BJ (cell line): ENCODE data around the gene SLIT1. TPM values are rescaled to one million over a fixed set of nuclear protein-coding genes. Genes with fewer than 3 reads are reported as not detected.

Source experiments
- CTCF ChIA-PET: fragments of 350-600 bp; formaldehyde crosslinking; extraction: SDS; loops from one replicate; lab custom pipeline; 2021; ENCODE audit warnings: antibody characterized with exemption, inconsistent platforms; lab: Yijun Ruan, JAX
- POLR2A ChIA-PET: fragments of 300-600 bp; sonication (Branson Sonifier 250); formaldehyde crosslinking; extraction: SDS; loops from one replicate; lab custom pipeline; 2021; ENCODE audit warnings: antibody characterized with exemption; lab: Charles Lee
- DNase-seq: peaks from one replicate; pipeline ENCODE4 v3.0.0-alpha.2; 2011; ENCODE audit warnings: low read depth
- H3K27me3 ChIP-seq: 2 replicates; pipeline ENCODE4 v1.6.0; 2011; ENCODE audit warnings: low read length; ENCODE audit not compliant: control insufficient read depth, insufficient read depth
- H3K36me3 ChIP-seq: 2 replicates; pipeline ENCODE4 v1.5.1; 2011; ENCODE audit warnings: low read length; ENCODE audit not compliant: control insufficient read depth, insufficient read depth
- H3K4me3 ChIP-seq: 2 replicates; pipeline ENCODE4 v1.5.1; 2011; ENCODE audit warnings: low read depth, mild to moderate bottlenecking, control low read depth, low read length
- polyA plus RNA-seq: library from polyadenylated mRNA; depleted of rRNA; stranded (reverse); fragments of >200 nt; gene quantifications from 2 replicates; pipeline ENCODE4 v1.2.3, GENCODE V29; 2011
- TF ChIP-seq, protein P1 (sequence below): IDR thresholded peaks from 2 replicates; pipeline ENCODE4 v1.5.1; 2011; ENCODE audit warnings: low read depth, mild to moderate bottlenecking, control low read depth, inconsistent platforms, low read length, moderate library complexity; ENCODE audit not compliant: insufficient read depth

SLIT1 gene
- polyA plus RNA-seq, 1 experiment: 0.02 TPM

DNA sequence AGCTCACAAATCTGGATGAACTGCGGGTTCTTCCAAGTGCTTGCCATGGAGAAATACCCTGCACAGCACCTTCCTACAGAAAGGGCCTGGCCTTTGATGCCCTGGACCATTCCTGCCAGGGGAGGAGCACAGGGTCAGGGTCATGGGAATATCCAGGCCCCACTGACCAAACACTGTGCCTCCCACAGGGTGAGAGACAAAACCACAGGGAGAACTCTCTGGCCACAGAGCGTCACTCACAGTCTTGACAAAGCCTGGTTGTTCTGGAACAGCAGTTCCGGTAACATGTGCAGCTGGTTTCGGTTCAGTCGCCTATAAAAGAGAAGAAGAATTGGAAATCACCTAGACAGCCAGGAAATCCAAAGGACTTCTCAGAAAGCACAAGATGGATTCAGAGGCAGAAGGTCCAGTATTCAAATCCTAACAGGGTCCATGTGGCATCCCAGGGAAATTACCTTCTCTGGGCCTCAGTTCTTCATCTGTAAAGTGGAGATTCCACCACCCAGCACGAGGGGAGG lies 28.1 kb downstream of the SLIT1 start:
- POLR2A ChIA-PET: no interaction called here
- DNase-seq: no peak
- Histone ChIP-seq H3K36me3 (no peaks in the 10 kb centered on the region), H3K4me3 (no peak overlapping the region), H3K27me3 (no peaks in the 10 kb centered on the region; the same call in 1 of the 2 replicates)
- CTCF ChIA-PET: no interaction called here
- TF ChIP-seq, protein P1, sequence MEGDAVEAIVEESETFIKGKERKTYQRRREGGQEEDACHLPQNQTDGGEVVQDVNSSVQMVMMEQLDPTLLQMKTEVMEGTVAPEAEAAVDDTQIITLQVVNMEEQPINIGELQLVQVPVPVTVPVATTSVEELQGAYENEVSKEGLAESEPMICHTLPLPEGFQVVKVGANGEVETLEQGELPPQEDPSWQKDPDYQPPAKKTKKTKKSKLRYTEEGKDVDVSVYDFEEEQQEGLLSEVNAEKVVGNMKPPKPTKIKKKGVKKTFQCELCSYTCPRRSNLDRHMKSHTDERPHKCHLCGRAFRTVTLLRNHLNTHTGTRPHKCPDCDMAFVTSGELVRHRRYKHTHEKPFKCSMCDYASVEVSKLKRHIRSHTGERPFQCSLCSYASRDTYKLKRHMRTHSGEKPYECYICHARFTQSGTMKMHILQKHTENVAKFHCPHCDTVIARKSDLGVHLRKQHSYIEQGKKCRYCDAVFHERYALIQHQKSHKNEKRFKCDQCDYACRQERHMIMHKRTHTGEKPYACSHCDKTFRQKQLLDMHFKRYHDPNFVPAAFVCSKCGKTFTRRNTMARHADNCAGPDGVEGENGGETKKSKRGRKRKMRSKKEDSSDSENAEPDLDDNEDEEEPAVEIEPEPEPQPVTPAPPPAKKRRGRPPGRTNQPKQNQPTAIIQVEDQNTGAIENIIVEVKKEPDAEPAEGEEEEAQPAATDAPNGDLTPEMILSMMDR: no peak

DNA sequence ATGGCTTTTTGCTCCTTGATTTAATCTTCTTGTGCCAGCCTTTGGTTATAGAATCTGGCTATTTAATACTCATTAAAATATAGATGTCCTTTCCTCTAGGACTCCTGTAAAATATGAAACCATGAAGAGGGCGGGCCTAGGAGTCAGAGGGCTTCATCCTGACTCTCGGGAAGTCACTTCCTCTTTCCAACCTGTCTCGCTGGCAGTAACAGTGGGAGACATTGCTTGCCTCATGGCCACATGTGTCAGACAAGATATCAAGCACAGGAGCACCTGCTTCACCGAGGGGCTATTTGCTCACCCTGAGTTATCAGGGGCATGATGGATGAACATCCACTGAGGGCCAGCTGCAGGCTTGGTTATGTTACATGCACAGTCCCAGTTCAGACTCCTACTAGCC lies 31.0 kb downstream of the SLIT1 start:
- POLR2A ChIA-PET: no interaction called here
- no peak for DNase-seq
- Histone ChIP-seq H3K36me3 (no peaks in the 10 kb centered on the region), H3K4me3 (no peak overlapping the region), H3K27me3 (no peaks in the 10 kb centered on the region; the same call in 1 of the 2 replicates)
- CTCF ChIA-PET: interaction anchor here (0.7 to 1.2 kb wide), 3 partner anchors 18 to 783 kb away, joined by 3 to 4 read pairs (median 3); no protein-coding TSS in a partner anchor
- TF ChIP-seq, protein P1: no peak

DNA sequence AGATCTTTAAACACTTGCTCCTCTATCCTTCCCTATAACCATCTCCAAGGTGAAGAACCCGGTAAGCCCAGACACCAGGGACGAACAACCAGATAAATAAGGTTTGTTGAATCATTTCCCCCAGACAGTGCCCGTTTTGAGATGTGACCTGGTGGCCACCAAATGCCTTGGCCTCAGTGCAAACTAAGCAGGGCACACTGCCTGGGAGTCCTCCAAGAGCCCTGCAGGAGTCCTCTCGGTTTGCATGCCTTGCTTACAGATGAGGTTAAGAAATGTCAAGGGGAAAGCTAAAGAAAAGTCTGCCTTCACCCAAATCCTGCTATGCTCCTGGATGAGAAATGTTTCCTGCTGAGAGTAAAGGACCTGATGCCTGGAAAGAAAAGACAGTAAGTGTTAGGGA lies 31.6 kb downstream of the SLIT1 start:
- Histone ChIP-seq H3K27me3 (no peaks in the 10 kb centered on the region), H3K36me3 (no peaks in the 10 kb centered on the region), H3K4me3 (no peak overlapping the region)
- ChIA-PET POLR2A (no interaction called here), CTCF (interaction anchor here (1.2 kb wide), 1 partner anchor 18 kb away, joined by 4 read pairs; no protein-coding TSS in a partner anchor)
- TF ChIP-seq, protein P1: no peak
- DNase-seq: no peak

DNA sequence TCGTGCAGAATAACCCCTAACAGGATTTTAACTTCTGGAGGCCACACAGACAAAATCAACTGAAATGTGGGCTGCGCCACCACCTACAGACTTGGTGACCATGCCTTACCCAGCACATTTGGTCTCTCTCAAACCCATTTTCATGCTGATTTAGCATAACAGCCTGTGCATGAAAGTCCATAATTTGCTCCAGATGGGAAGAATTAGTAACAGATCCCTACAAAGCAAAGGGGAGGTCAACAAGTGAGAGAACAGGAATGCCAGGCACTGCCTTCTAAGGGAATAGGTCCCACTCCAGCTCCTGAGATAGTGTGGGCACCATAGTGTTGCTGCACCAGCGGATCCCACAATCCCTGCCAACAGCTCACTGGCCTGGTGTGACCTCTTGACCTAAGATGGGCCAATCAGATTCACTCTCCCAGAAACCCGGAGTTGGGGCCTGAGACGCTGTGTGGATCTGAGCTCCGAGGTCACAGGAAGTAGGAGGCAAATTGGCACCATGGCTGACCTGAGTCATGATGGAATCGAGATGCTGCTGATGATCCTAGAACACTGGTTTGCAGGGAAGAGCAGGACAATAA lies 32.4 kb downstream of the SLIT1 start:
- no peaks in the 10 kb centered on the region for H3K36me3 ChIP-seq
- CTCF ChIA-PET: no interaction called here
- no peak for DNase-seq

DNA sequence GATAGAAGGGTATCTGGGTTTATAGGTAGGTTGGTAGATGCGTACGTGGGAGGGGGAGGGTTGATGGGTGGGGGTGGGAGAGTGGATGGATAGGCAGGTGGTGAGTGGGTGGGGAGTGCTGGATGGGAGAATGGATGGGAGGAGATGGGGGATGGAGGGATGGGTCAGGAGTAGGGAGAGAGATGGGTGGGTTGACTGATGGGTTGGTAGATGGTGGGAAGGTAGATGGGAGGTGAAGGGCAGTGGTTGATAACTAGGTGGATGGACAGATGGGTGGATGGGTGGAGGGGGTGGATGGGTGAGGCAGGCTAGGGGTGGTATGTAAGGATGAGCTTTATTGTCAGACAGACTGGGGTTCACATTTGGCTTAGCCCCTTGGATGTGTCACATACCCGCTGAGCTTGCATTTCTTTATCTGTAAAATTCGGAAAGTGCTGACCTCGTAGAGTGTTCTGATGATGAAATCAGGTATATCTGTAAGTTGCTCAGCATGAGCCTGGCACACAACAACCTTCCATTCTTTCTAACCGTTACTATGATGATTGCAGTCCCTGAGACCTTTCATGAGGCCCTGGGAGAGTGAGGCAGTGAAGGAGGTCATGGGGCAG lies 34.3 kb downstream of the SLIT1 start:
- Histone ChIP-seq H3K36me3 (no peaks in the 10 kb centered on the region), H3K4me3 (no peak overlapping the region), H3K27me3 (no peaks in the 10 kb centered on the region)
- CTCF ChIA-PET: interaction anchor here (1.6 kb wide), 1 partner anchor 45 kb away, joined by 3 read pairs; no protein-coding TSS in a partner anchor
- TF ChIP-seq, protein P1: no peak
- no peak for DNase-seq
- POLR2A ChIA-PET: no interaction called here

More for the DNA sequence above, 32.4 kb downstream of the SLIT1 start:
- Histone ChIP-seq H3K4me3 (no peak overlapping the region), H3K27me3 (no peaks in the 10 kb centered on the region)
- TF ChIP-seq, protein P1: no peak
- POLR2A ChIA-PET: no interaction called here
